Pancreas (tissue), 10 donors: ENCODE results near the gene FGFBP1. TPM values are rescaled to one million over a fixed set of nuclear protein-coding genes. Genes with fewer than 3 reads are reported as not detected.

Source experiments
- ATAC-seq, 4 donors: fragments of 200-7000 bp; cut with Tn5 transposase; one replicate each; pipeline versions ENCODE4 v1.8.0 to v1.9.1; 2020; ENCODE audit warnings: mild to moderate bottlenecking in 4 of 4, moderate library complexity in 4 of 4
- DNase-seq, 6 donors: peaks; one replicate each; pipeline ENCODE4 v3.0.0-alpha.2; 2020
- FAIRE-seq: peaks from 2 replicates; lab custom pipeline; 2012; peaks lifted over from hg19 to GRCh38; lab: Jason Lieb, UNC
- H3K27ac ChIP-seq, 4 donors: fragments of 200-600 bp; sonication (generic); 1 replicate in 3 of 4; 2 replicates in 1 of 4; pipeline versions ENCODE4 v1.5.0 to v1.8.0; 2020
- H3K27me3 ChIP-seq, 4 donors: fragments of 200-600 bp; one replicate each; pipeline ENCODE4 v1.8.0; 2021
- H3K36me3 ChIP-seq, 3 donors: fragments of 200-600 bp; sonication (generic) in 1 of 3; one replicate each; pipeline versions ENCODE4 v1.5.0 to v1.8.0; 2020 to 2021
- H3K4me1 ChIP-seq, 3 donors: fragments of 200-600 bp; one replicate each; pipeline ENCODE4 v1.8.0; 2021
- H3K4me3 ChIP-seq, 4 donors: fragments of 200-600 bp; sonication (generic) in 2 of 4; one replicate each; pipeline versions ENCODE4 v1.5.0 to v1.8.0; 2020 to 2021
- H3K9me3 ChIP-seq, 4 donors: fragments of 200-600 bp; one replicate each; pipeline ENCODE4 v1.8.0; 2021
- WGBS, 2 donors: extraction: QIAGEN DNeasy Blood & Tissue Kit; methylation state at CpG; one replicate each; pipeline ENCODE4 v1.1.7; 2013; 5-methylcytosine and 5-hydroxymethylcytosine counted together
- intact Hi-C, 3 donors: fragments of 100-400 bp; cut with DNase I; formaldehyde crosslinking; loops; one replicate each; pipeline versions ENCODE4 v1.11.1 to v1.14.2; 2022
- polyA plus RNA-seq, 2 donors: library from polyadenylated mRNA; stranded (reverse); fragments of 200-250 nt; gene quantifications; one replicate each; pipeline ENCODE4 v1.2.3, GENCODE V29; 2013
- total RNA-seq, 6 donors: library from RNA; stranded (reverse); fragmentation: NEBNext Ultra II Directional in 4 of 6; extraction: Animal tissue kit (Norgen Biotek cat#: 25700) in 4 of 6; gene quantifications; one replicate each; pipeline versions ENCODE4 v1.2.1 to v1.2.4, GENCODE V29; 2021 to 2023
- TF ChIP-seq, protein P1 (sequence below), 4 donors: fragments of 200-600 bp; sonication (generic) in 3 of 4; IDR thresholded peaks; one replicate each; pipeline versions ENCODE4 v1.5.0 to v1.8.0; 2021; ENCODE audit warnings: antibody characterized with exemption in 4 of 4
- donor health status: healthy with polysubstance abuse.
- donor health status: DM: no; HTN: no; CAD: no; lungs with moderate emphysema.
- donor health status: DM: no; HTN: no; CAD: no.
- donor health status: control.
- donor health status: control.
- donor health status: Bipolar disorder and iron deficiency.
- donor health status: DM: yes; HTN: yes; CAD: no.
- donor health status: DM: no; HTN: no; CAD: no.
- donor health status: DM: no; HTN: no; CAD: no.
- donor health status: DM: yes; HTN: yes; CAD: no.

FGFBP1 gene
- total and polyA plus RNA-seq, 8 donors, result 0.09 to 0.26 (median 0.12) TPM; not detected in 3

DNA sequence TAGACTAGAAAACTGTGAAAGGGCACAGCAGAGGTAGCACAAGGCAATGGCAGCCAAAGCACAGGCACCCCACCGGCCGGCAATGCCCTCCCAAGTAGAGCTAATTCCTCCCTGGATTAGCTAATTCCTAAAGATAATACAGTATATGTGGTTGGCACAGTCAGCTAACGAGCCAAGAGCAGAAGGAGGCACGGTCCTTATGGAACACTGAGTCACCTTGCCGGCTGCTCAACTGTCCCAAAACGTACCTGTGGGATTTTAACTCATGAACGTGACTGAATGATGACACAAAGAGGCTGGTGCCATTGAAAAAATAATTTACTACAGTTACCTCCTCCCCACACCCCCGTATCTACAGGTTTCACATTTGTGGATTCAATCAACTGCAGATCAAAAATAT is 9.1 kb upstream of the FGFBP1 start:
- Histone ChIP-seq H3K36me3 (no peaks in the 10 kb centered on the region), H3K4me1 (no peaks in the 10 kb centered on the region), H3K4me3 (no peak overlapping the region), H3K27ac (no peak overlapping the region), H3K27me3 (no peaks in the 10 kb centered on the region), H3K9me3 (no peaks in the 10 kb centered on the region)
- intact Hi-C loops, result no loop called here
- WGBS, 2 donors, result 68 to 78% methylated on average over 8 of the region's 8 CpGs
- no peak for FAIRE-seq
- no peak for ATAC-seq
- TF ChIP-seq, protein P1, sequence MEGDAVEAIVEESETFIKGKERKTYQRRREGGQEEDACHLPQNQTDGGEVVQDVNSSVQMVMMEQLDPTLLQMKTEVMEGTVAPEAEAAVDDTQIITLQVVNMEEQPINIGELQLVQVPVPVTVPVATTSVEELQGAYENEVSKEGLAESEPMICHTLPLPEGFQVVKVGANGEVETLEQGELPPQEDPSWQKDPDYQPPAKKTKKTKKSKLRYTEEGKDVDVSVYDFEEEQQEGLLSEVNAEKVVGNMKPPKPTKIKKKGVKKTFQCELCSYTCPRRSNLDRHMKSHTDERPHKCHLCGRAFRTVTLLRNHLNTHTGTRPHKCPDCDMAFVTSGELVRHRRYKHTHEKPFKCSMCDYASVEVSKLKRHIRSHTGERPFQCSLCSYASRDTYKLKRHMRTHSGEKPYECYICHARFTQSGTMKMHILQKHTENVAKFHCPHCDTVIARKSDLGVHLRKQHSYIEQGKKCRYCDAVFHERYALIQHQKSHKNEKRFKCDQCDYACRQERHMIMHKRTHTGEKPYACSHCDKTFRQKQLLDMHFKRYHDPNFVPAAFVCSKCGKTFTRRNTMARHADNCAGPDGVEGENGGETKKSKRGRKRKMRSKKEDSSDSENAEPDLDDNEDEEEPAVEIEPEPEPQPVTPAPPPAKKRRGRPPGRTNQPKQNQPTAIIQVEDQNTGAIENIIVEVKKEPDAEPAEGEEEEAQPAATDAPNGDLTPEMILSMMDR (IDR thresholded peaks at IDR 0.05), result no peak
- no peak for DNase-seq

GRCh38 chr4:15945516-15945915 is 7.0 kb upstream of the FGFBP1 start:
- TF ChIP-seq, protein P1 (IDR thresholded peaks at IDR 0.05), result no peak
- intact Hi-C loops, result no loop called here
- FAIRE-seq (no peak), ATAC-seq (no peak), DNase-seq (no peak)
- no peaks in the 10 kb centered on the region for H3K4me1 ChIP-seq
- no peak overlapping the region for H3K4me3 ChIP-seq
- H3K9me3 ChIP-seq, result no peaks in the 10 kb centered on the region
- no peaks in the 10 kb centered on the region for H3K27me3 ChIP-seq
- 31 to 53% methylated on average over 1 of the region's 1 CpG for WGBS, 2 donors
- no peak overlapping the region for H3K27ac ChIP-seq
- no peaks in the 10 kb centered on the region for H3K36me3 ChIP-seq

DNA sequence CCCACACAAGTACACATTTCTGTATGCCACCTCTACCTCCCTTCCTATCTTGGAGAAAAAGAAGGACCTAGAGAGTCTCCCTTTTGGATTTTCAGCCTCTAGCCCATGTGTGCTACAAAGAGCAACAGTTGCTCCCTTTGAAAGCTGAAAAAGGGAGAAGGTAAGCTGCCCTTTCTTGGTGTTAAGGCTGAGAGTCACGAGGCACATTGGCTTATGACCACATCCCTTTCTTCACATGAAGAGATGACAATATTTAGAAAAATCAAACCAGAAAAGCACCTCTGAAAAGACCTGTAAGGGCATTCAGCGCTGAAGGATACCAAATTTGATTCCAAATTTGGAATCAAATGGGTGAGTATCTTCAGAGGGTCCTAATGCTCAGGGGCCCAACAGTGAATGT is 6.4 kb upstream of the FGFBP1 start:
- no peak for FAIRE-seq
- Histone ChIP-seq H3K27me3 (no peaks in the 10 kb centered on the region), H3K4me1 (no peaks in the 10 kb centered on the region), H3K4me3 (no peak overlapping the region), H3K36me3 (no peaks in the 10 kb centered on the region), H3K9me3 (no peaks in the 10 kb centered on the region), H3K27ac (no peak overlapping the region)
- TF ChIP-seq, protein P1 (IDR thresholded peaks at IDR 0.05), result no peak
- intact Hi-C loops, result no loop called here
- ATAC-seq, result no peak
- no peak for DNase-seq
- WGBS, 2 donors, result 65 to 80% methylated on average over 2 of the region's 2 CpGs

GRCh38 chr4:15942283-15942682 is 3.7 kb upstream of the FGFBP1 start:
- no peak for ATAC-seq

GRCh38 chr4:15938182-15938581 is 358 bp downstream of the FGFBP1 start:
- intact Hi-C loops, result no loop called here
- H3K4me1 ChIP-seq, result no peaks in the 10 kb centered on the region
- 13 to 18% methylated on average over 8 of the region's 8 CpGs for WGBS, 2 donors
- no peaks in the 10 kb centered on the region for H3K36me3 ChIP-seq
- peak; percentile 48 to 81 (median 60) for ATAC-seq
- no peaks in the 10 kb centered on the region for H3K9me3 ChIP-seq
- H3K4me3 ChIP-seq, result no peak overlapping the region
- FAIRE-seq, result no peak
- no peak overlapping the region for H3K27ac ChIP-seq
- DNase-seq, result peak in 3 of 6 donors; percentile 9 to 52 (median 27)
- TF ChIP-seq, protein P1 (IDR thresholded peaks at IDR 0.05), result no peak
- H3K27me3 ChIP-seq, result no peaks in the 10 kb centered on the region

More at GRCh38 chr4:15942283-15942682, 3.7 kb upstream of the FGFBP1 start:
- DNase-seq, result no peak
- Histone ChIP-seq H3K4me1 (no peaks in the 10 kb centered on the region), H3K27ac (no peak overlapping the region), H3K36me3 (no peaks in the 10 kb centered on the region), H3K27me3 (no peaks in the 10 kb centered on the region), H3K9me3 (no peaks in the 10 kb centered on the region), H3K4me3 (no peak overlapping the region)
- FAIRE-seq, result no peak
- TF ChIP-seq, protein P1 (IDR thresholded peaks at IDR 0.05), result no peak
- WGBS, 2 donors, result 64 to 81% methylated on average over 1 of the region's 1 CpG
- intact Hi-C loops, result no loop called here
